ENCODE results near the gene TEX35.

- TF ChIP-seq CTCF (IDR thresholded peaks at IDR 0.05) (no peak), EP300 (IDR thresholded peaks at IDR 0.05; ENCODE audit: low read depth) (no peak)
Observed at GRCh38 chr1:178494569-178494971, 18.3 kb upstream of the TEX35 start.

Measured in transverse colon (tissue), 3 donors.